Measurements from ENCODE around the gene SIGLEC8. TPM values are rescaled to one million over a fixed set of nuclear protein-coding genes. Genes with fewer than 3 reads are reported as not detected.
"Not testable (repeated sequence)": the region's sequence is repeated elsewhere in the genome, so short reads cannot be mapped to it uniquely, and the experiment has no call there.

SIGLEC8 gene
- total and polyA plus RNA-seq, 12 donors = 0.33 to 34.0 (median 5.5) TPM

DNA sequence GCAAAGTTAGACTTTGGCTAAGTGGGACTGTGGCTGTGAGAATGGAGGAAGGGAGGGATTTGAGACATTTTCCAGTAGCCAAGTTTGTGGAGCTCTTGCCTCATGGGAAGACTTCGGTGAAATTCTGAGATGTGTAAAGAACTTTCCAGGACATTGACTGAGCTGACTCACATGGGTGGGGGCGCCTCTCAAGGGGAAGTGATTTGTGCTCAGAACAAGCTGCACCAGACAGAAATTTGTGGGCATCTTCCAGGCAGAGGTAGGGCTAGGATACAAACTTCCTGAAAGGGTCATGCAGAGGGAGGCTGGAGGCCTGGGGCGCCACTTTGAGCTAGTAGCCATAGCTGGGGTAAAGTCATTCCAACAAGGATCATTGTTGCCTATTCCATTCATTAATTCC is 31.1 kb downstream of the SIGLEC8 start:
- TF ChIP-seq POLR2A (IDR thresholded peaks at IDR 0.05) = no peak
- TF ChIP-seq, protein P1, sequence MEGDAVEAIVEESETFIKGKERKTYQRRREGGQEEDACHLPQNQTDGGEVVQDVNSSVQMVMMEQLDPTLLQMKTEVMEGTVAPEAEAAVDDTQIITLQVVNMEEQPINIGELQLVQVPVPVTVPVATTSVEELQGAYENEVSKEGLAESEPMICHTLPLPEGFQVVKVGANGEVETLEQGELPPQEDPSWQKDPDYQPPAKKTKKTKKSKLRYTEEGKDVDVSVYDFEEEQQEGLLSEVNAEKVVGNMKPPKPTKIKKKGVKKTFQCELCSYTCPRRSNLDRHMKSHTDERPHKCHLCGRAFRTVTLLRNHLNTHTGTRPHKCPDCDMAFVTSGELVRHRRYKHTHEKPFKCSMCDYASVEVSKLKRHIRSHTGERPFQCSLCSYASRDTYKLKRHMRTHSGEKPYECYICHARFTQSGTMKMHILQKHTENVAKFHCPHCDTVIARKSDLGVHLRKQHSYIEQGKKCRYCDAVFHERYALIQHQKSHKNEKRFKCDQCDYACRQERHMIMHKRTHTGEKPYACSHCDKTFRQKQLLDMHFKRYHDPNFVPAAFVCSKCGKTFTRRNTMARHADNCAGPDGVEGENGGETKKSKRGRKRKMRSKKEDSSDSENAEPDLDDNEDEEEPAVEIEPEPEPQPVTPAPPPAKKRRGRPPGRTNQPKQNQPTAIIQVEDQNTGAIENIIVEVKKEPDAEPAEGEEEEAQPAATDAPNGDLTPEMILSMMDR (IDR thresholded peaks at IDR 0.05) = no peak
- Histone ChIP-seq H3K27me3 (no peaks in the 10 kb centered on the region), H3K4me1 (replicated peaks in 1 of 2) (no peaks in the 10 kb centered on the region), H3K4me3 (no peak overlapping the region), H3K36me3 (replicated peaks in 1 of 2) (no peaks in the 10 kb centered on the region), H3K27ac (peak overlapping the region in 1 of 5 donors; percentile 49), H3K9me3 (replicated peaks in 1 of 3) (no peaks in the 10 kb centered on the region)
- peak in 5 of 7 donors; percentile 29 to 62 (median 50) for DNase-seq
- intact Hi-C loops (cut with DNase I) = no loop called here
- WGBS, 4 donors = 33 to 55% (median 53%) methylated on average over 2 to 3 of the region's 3 CpGs

GRCh38 chr19:51422053-51422448 is 36.2 kb downstream of the SIGLEC8 start:
- TF ChIP-seq POLR2A (IDR thresholded peaks at IDR 0.05) = no peak
- TF ChIP-seq, protein P1 (IDR thresholded peaks at IDR 0.05) = peak; percentile 91 to 99 (median 96)
- H3K4me3 ChIP-seq = no peak overlapping the region
- no peaks in the 10 kb centered on the region for H3K9me3 ChIP-seq (replicated peaks in 1 of 3)
- DNase-seq = peak; percentile 81 to 93 (median 89)
- intact Hi-C loops (cut with DNase I) = no loop called here
- no peaks in the 10 kb centered on the region for H3K4me1 ChIP-seq (replicated peaks in 1 of 2)
- WGBS, 4 donors = 6 to 12% (median 10%) methylated on average over 9 to 19 of the region's 19 CpGs
- no peak overlapping the region for H3K27ac ChIP-seq
- no peaks in the 10 kb centered on the region for H3K27me3 ChIP-seq
- H3K36me3 ChIP-seq (replicated peaks in 1 of 2) = no peaks in the 10 kb centered on the region

GRCh38 chr19:51421229-51422052 is 36.8 kb downstream of the SIGLEC8 start:
- TF ChIP-seq POLR2A (IDR thresholded peaks at IDR 0.05) = no peak
- TF ChIP-seq, protein P1 (IDR thresholded peaks at IDR 0.05) = no peak
- Histone ChIP-seq H3K4me3 (no peak overlapping the region), H3K4me1 (replicated peaks in 1 of 2) (no peaks in the 10 kb centered on the region), H3K9me3 (replicated peaks in 1 of 3) (no peaks in the 10 kb centered on the region), H3K27me3 (no peaks in the 10 kb centered on the region), H3K27ac (no peak overlapping the region), H3K36me3 (replicated peaks in 1 of 2) (no peaks in the 10 kb centered on the region)
- no peak for DNase-seq
- intact Hi-C loops (cut with DNase I) = no loop called here
- 7 to 13% (median 9%) methylated on average over 6 to 39 of the region's 39 CpGs for WGBS, 4 donors

DNA sequence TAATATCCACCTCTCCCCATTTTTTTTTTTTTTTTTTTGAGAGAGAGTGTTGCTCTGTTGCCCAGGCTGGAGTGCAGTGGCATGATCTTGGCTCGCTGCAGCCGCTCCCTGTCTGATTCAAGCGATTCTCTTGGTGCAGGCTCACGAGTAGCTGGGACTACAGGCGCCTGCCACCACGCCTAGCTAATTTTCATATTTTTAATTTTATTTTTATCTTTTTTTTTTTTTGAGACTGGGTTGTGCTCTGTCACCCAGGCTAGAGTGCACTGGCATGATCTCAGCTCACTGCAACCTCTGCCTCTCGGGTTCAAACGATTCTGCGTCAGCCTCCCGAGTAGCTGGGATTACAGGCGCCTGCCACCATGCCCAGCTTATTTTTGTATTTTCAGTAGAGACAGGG is 37.7 kb downstream of the SIGLEC8 start:
- DNase-seq; H3K4me3 ChIP-seq; H3K4me1 ChIP-seq (replicated peaks in 1 of 2); H3K36me3 ChIP-seq (replicated peaks in 1 of 2); H3K27ac ChIP-seq; intact Hi-C loops (cut with DNase I); H3K9me3 ChIP-seq (replicated peaks in 1 of 3); H3K27me3 ChIP-seq: not testable (repeated sequence)
- 83 to 89% (median 86%) methylated on average over 11 of the region's 11 CpGs for WGBS, 4 donors

DNA sequence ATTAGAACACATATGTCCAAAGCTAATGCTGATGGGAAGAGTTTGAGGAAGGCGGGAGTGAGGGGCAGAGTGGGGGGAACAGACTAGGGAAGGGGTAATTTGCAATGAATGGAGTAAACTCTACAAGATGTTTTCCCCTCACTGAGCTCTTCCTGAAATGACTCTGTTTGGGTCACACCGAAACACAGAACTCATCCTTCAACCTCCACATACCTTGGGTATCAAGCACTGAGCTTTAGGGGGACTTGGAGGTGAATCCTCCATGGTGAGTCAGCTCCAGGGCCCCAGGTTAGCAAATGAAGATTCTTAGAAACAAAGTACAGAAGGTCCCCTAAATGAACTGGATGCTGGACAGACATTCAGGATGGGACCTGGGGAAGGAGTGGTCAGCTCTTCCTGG is 39.5 kb downstream of the SIGLEC8 start:
- DNase-seq = no peak
- WGBS, 4 donors = 83 to 88% (median 87%) methylated on average over 2 of the region's 2 CpGs
- intact Hi-C loops (cut with DNase I) = no loop called here
- Histone ChIP-seq H3K4me1 (replicated peaks in 1 of 2) (no peaks in the 10 kb centered on the region), H3K27me3 (no peaks in the 10 kb centered on the region), H3K27ac (no peak overlapping the region), H3K36me3 (replicated peaks in 1 of 2) (no peaks in the 10 kb centered on the region), H3K4me3 (no peak overlapping the region), H3K9me3 (replicated peaks in 1 of 3) (no peaks in the 10 kb centered on the region)
- TF ChIP-seq, protein P1 (IDR thresholded peaks at IDR 0.05) = no peak
- TF ChIP-seq POLR2A (IDR thresholded peaks at IDR 0.05) = no peak
